ENCODE measurements around the gene GAK.

The GAK gene

DNA sequence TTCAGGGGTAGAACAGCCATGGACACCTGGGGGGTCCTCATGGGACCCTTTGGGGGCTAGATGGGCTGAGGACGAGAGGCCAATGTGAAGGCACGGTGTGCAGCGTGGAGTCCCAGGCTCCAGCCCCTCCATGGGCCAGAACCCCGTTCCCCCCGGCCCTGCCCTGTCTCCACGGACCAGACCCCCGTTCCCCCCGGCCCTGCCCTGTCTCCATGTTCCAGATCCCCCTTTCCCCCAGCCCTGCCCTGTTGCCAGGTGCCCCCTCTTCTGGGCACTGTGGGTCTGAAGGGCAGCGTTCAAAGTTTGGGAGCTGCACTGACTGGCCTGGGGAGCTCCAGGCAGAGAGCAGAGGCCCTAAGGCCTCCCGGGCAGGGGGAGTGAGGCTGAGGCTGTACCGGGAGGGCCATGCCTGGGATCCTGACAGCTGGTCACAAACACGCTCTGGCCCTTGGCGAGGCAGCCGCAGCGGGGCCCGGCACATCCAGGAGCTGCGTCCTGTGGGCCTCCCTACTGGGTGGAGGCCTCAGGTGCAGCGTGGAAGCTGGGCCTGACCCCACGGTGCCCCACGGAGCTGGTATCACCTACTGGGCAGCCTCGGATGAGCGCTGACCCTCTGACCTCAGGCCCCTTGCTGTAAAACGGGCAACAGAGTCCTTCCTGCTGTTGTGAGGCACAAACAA is 32.4 kb upstream of the GAK start:
- in situ Hi-C loops (cut with MboI; ENCODE audit: low sequenced_read_pairs) = no loop called here

DNA sequence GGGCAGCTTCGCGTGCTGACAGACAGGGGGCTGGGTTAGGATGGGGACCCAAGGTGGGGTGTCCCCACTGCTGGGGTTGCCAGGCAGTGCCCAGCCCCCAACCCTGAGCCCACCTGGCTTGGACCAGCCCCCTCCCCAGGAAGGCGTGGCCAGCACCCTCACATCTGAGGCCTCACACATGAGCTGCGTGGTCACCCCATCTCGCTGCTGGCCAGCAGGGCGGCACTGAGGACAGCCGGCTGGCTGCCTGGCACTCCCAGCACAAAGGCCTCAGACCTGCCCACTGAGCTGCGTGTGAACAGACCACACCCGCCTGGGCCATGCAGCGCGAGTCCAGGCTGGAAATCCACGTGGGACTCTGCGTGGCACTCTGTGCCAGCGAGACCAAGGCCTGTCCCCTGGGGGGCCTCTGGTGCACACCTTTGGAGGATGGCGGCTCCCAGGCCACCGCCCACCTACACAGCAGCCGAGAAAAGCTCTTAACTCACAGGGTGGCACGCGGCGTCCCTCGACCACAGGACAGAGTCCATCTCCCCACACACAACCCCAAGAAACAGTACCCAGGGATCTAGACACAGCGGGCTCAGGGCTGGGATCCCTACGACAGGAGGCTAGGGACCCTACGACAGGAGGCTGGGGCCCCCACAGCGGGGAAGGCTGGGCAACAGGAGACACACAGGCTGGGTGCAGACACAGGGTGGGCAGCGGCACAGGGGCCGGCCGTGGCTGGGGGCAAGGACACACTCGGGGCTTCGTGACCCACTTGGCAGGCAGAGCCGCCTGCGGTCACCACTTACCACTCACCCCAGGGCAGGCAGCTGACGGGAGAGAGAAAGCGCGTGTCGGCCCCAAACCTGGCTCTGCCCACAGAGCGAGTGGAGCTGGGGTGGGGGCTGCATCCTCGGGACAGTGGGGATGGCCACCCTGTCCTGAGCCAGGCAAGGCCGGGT is 31.4 kb upstream of the GAK start:
- in situ Hi-C loops (cut with MboI; ENCODE audit: low sequenced_read_pairs) = no loop called here

DNA sequence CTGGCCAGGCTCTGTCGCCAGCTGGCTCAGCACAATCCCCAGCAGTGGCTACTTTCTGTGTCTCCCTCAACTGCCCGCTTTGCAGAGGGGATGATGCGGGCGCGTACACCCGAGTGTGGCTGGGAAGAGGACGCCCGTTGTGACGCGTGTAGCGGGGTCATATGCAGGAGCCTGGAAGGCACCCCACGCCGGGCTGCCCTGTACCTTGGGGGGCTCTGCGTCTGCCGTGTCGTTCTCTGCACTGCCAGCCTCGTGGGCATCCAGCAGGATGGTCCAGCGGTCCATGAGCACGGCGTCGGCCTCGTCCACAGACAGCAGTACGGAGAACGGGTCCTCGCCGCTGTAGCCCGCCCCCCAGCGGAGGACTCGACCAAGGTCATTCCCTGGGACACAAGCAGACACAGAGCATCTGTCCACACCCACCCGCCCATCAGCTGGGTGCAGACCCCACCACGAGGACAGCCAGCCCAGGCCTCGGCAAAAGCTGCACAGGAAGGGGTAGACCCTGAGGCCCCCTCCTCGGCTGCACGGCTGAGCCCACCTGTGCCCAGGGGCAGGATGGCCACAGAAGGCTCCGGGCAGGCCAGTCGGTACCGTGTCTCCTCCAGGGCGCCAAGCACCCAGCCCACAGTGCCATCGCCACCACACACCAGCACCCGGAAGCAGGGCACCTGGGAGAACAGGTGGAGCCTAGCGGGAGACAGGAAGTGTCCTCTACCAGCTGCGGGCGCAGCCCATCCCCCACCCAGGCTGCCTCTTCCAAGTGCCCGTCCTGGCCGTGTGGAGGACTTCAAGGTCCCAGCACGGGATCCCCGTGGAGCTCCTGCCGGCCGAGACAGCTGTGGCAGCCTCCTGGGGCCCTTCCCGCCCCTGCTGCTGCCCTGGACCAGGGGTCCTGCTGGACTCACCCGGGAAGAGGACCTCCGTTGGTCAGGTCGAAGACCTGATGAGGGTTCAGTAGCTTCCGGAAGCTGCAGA is 30.4 kb upstream of the GAK start:
- in situ Hi-C loops (cut with MboI; ENCODE audit: low sequenced_read_pairs) = no loop called here

DNA sequence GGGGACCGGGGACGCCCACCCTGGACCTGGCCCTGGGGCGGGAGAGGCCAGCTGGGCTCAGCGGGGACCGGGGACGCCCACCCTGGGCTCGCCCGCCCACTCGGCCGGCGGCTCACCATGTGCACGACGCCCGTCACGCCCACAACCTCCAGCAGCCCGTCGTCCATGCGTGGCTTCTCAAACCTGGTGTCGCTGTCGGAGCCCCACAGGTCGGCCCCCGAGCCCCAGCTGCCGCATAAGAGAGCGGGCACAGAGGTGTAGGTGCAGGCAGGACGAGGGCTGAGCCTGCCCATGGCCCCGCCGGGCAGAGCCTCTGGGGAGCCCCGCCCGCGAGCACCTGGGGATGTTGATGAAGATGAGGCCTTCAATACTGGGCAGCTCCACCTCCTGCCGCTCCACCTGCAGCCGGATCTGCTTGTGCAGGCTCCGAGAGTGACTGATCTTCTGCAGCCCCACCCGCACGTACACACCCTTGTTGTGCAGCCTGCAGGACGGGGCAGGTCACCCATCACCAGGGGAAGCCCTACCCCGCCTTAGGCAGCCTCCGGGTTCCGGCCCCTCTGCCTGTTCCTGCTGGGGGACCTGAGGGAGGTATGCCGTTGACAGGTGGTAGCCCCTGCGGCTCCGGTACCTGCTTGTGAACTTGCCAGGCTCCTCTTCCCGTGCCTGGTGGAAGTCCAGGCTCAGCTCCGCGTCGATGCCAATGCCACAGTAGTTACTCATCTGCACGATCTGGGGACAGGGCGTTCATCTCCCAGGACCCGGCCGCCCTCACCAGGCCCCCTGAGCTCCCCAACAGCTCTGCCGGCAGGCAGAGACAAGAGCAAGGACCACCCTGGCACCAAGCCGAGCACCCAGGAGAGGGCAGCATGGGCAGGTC is 29.5 kb upstream of the GAK start:
- in situ Hi-C loops (cut with MboI; ENCODE audit: low sequenced_read_pairs) = no loop called here

DNA sequence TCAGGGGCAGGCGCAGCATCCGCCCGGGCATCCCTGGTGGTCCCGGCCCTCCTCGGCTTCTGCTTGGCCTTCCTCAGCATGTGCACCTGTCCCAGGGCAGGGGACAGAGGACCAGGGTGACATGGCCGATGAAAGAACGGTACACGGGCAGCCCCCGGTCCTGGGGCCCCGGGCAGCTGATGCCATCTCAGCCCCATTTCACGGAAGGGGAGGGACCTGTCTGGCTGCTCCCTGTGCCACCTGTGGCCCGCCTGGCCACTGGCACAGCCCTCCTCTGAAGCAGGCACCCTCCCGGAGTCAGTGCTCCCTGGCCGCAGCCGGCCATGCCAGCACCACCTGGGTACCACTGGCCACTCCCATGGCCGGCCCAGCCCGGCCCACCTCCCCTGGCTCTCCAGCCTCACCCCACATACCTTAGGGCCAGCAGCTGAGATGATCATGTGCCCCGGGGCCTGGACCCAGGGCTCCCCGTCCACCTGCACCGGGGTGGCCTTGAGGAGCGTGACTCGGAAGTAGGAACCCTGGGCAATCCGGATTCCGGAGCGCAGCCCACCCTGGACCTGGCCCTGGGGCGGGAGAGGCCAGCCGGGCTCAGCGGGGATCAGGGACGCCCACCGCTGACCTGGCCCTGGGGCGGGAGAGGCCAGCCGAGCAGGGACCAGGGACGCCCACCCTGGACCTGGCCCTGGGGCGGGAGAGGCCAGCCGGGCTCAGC is 28.7 kb upstream of the GAK start:
- in situ Hi-C loops (cut with MboI; ENCODE audit: low sequenced_read_pairs) = no loop called here

DNA sequence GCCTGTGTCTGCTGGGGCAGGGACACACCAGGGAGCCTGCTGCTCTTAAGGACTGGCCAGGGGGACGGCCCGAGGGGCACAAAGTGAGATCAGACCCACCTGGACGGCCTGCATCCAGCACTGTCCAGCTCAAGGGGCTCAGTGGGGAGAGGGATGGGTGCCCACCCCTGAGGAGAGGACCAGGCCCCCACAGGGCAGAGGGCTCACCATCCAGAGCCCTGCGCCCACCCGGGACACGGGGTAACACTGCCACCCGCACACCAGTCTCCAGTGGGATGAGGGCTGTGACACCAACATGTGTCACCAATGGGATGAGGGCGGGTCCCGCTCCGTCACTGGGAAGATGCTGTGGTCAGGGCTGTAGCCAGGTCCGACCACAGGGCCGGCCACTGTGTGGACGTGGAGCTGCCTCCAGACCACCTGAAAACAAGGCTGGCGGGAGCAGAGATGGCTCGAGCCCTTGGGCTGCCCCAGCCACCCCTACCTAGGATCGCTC is 28.1 kb upstream of the GAK start:
- in situ Hi-C loops (cut with MboI; ENCODE audit: low sequenced_read_pairs) = no loop called here

DNA sequence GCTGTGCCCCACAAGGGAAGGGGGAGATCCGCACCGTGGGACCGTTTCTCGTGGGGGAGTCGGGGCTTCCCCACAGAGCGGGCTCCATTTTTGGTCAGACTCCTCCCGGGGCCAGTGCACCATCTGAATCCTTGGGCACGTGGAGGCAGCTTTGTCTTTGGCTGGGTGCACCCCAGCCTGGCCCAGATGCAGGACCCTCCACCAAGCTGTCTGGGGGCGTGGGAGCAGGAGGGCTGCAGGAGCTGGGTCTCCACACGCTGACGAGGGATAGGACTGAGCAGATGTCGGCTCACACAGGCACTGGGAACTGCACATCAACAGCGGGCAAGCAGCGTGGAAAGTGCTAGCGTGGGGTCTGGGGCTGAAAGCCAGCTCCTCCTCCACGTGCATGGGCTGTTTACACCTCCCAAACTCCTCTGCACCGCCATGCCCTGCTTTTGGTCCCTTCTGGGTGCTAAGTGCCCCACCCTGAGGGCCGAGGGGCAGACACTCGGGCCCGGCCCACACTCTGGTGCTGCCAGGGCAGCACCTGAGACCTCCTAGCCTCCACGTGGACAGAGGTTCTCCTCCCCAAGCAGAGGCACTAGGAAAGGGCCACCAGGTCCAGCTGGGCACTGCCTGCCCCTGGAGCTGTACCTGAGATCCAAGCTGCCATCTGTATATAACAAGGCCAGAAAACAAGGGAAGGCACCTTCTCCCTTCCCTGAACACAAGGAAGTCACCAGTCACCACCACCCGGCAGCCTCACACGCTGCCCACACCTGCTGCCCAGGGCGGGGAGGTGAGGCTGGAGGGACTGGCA is 27.4 kb upstream of the GAK start:
- in situ Hi-C loops (cut with MboI; ENCODE audit: low sequenced_read_pairs) = no loop called here

DNA sequence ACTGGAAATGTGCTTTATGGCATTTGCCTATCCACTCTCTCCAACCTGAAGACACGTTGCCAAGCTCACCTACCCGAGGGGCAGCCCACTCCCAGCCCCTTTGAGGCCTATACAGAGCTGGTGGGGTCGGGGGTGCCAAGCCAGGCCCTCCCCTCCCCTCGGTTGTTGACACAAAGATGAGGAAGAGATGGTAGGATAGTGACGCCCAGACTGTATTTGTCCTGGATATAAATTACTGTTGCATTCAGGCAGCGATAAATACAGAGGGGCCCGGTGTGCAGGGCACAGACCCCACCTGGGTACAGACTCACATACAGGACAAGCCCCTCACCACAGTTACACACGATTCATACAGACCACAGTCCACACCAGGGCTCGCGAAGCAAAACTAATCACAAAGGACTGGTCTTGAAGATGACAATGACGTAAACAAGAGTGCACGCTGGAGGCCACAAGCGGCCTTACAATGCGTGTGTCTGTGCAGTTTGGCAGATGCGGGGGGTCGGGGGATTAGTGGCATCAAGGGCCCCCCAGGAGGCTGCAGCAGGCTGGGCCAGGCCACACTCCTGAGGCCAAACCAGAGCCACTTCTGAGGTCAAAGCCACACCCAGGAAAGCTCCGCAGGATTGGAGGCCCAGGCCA is 26.7 kb upstream of the GAK start:
- in situ Hi-C loops (cut with MboI; ENCODE audit: low sequenced_read_pairs) = no loop called here

DNA sequence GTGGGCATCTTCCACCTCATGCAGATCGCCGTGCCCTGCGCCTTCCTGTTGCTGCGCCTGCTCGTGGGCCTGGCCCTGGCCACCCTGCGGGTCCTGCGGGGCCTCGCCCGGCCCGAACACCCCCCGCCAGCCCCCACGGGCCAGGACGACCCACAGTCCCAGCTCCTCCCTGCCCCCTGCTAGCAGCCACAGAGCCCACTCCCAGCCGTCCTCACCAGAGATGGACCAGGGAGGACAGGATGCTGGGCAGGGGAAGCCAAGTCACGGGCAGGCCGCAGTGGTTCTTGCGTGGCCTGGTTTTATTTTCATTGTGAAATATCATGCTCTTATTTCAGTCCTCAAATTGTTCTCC is 26.2 kb upstream of the GAK start:
- in situ Hi-C loops (cut with MboI; ENCODE audit: low sequenced_read_pairs) = no loop called here

DNA sequence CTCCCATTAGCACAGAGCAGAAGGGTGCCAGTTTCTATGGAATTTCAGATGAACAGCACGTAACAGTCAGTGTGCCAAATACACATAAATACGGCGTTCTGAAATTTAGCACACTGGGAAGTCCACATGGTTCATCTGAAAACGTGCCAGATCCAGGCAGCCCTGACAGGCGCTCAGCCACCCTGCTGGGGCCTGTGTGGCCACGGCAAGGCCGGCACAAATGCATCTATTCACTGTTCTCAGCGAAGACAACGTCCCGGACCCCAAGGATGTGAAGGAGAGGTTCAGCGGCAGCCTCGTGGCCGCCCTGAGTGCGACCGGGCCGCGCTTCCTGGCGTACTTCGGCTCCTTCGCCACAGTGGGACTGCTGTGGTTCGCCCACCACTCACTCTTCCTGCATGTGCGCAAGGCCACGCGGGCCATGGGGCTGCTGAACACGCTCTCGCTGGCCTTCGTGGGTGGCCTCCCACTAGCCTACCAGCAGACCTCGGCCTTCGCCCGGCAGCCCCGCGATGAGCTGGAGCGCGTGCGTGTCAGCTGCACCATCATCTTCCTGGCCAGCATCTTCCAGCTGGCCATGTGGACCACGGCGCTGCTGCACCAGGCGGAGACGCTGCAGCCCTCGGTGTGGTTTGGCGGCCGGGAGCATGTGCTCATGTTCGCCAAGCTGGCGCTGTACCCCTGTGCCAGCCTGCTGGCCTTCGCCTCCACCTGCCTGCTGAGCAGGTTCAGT is 25.6 kb upstream of the GAK start:
- in situ Hi-C loops (cut with MboI; ENCODE audit: low sequenced_read_pairs) = no loop called here

DNA sequence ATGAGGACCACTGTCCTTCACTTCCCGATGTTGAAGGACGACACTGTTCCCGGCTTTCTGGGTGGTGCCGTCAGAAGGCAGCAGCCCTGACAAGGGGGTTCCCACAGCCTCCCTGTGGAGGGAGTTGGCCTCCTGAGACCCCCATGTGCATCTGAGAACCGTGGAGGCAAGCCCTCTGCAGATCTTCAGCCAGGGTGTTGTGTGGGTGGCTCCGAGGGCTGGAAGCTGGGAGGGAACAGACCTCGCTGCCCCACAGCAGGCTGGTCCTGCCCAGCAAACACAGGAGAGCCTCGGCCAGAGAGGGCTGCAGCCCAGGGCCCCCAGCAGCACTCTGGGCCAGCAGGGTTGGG is 25.1 kb upstream of the GAK start:
- in situ Hi-C loops (cut with MboI; ENCODE audit: low sequenced_read_pairs) = no loop called here

DNA sequence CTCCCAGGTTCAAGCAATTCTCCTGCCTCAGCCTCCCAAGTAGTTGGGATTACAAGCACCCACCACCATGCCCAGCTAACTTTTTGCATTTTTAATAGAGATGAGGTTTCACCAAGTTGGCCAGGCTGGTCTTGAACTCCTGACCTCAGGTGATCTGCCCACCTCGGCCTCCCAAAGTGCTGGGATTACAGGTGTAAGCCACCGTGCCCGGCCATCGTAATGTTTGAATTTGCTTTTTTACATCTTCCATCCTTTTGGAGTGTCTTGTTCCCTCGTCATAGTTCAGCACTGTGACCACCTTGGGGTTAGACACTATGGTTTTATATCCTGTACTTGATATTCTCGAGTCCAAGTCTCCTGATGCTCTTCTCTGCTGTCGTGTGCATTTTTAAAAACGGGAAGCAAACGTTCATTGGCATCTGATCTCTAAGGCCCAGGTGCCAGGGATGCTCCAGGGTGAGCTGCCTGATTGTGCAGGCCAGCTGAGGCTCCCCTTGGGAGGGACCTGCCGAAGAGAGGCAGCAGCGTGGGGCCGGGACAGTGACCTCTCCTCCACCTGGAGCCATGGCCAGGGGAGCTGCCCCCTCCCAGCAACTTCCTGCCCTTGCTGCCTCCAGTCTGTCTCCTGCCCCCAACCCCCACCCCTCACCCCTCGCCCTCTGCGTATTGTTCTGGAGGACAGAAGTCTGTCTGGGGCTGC is 24.6 kb upstream of the GAK start:
- in situ Hi-C loops (cut with MboI; ENCODE audit: low sequenced_read_pairs) = no loop called here

DNA sequence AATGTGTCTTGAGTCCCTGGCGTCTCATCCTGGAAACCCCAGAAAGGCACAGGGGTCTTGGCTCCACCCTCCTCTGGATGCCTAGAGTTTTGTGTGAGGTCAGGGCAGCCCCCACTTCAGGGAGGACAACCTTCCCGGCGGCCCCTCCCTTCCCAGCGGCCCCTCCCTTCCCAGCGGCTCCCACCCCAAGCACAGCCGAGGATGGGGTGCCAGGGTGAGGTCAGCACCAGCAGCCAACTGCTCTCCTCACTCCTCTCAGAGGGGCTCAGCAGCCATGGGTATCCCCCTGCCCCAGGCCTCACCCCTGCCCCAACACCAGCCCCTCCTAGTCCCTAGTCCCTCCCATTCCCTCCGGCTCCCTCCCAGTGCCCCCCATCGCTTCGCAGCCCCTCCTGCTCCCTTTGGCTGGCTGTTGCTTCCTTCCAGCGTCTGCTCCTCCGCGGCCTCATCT is 23.8 kb upstream of the GAK start:
- in situ Hi-C loops (cut with MboI; ENCODE audit: low sequenced_read_pairs) = no loop called here

DNA sequence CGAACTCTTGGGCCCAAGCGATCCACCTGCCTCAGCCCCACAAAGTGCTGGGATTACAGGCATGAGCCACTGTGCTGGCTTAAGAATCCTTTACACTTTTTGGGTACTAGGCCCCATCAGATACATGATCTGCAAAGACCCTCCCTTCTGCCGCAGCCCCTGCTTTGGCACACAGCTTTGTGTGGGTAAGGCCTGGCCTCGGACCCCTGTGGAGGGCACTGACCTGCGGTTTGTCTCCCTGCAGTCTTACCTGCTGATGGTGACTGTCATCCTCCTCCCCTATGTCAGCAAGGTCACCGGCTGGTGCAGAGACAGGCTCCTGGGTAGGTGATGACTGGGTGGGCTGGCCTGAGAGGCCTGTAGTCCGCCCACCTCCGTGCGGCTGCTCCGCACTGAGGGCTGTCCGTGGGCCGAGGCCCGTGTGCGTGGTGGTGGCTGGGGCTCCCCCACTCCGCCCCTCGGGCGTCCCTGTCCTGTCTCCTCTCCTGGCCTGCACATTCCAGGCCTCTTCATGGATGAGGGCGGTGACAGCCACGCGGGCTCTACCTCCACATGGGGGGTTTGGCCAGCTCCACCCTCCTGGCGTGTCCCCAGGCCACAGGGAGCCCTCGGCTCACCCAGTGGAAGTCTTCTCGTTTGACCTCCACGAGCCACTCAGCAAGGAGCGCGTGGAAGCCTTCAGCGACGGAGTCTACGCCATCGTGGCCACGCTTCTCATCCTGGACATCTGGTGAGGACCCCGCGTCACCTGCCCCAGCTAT is 23.2 kb upstream of the GAK start:
- in situ Hi-C loops (cut with MboI; ENCODE audit: low sequenced_read_pairs) = no loop called here

DNA sequence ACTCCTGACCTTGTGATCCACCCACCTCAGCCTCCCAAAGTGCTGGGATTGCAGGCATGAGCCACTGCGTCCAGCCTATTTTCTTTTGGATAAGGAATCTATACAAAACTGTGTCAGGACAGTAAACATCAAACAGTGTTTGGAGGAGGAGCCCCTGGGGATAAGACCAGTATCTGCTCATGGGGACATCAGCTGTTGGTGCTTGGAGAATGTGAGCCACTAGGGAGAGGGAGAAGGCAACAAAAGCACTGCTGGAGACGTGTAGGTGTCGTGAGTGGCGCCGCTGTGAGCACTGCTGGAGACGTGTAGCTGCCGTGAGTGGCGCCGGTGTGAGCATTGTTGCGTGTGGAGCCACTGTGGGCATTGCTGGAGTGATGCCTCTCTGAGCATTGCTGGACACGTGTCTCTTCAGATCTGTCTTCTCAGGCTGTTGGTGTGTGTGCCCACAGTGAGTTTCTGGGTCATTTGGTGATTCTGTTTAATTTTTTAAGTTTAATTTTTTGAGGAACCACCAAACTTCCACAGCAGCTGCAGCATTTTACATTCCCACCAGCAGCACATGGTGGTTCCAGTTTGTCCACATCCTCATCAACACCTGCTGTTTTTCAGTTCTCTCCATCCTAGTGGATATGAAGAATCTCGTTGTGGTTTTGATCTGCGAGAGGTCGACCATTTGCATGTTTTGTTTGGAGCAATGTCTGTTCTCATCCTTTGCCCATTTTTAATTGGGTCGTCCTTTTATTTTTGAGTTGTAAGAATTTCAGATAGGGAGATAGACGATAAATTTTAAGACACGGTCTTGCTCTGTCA is 22.3 kb upstream of the GAK start:
- in situ Hi-C loops (cut with MboI; ENCODE audit: low sequenced_read_pairs) = no loop called here

Data from HL-60/S4 treated with phorbol 12-myristate 13-acetate at 8.2 ng/mL for 4 days and 3 days (cell line).